Fibroblast of the aortic adventitia (primary cell): ENCODE results near the gene TSPAN14. TPM values are rescaled to one million over a fixed set of nuclear protein-coding genes. Genes with fewer than 3 reads are reported as not detected.

Experiments used
- DNase-seq: peaks from one replicate; pipeline ENCODE4 v3.0.0-alpha.2; 2010; ENCODE audit warnings: low read depth
- H3K4me3 ChIP-seq: 2 replicates; pipeline ENCODE4 v1.5.1; 2011; ENCODE audit warnings: low read depth, mild to moderate bottlenecking, control low read depth, low read length, moderate library complexity
- total RNA-seq: library from RNA; depleted of rRNA; stranded (reverse); fragments of >200 nt; gene quantifications from 2 replicates; pipeline ENCODE4 v1.2.3, GENCODE V29; 2012; ENCODE audit warnings: low replicate concordance
- TF ChIP-seq, protein P1 (sequence below): IDR thresholded peaks from 2 replicates; pipeline ENCODE4 v1.5.1; 2011; ENCODE audit warnings: mild to moderate bottlenecking, low read length, control low read depth, inconsistent platforms; ENCODE audit not compliant: insufficient read depth

TSPAN14 gene
- total RNA-seq, 1 donor = 21.3 TPM

DNA sequence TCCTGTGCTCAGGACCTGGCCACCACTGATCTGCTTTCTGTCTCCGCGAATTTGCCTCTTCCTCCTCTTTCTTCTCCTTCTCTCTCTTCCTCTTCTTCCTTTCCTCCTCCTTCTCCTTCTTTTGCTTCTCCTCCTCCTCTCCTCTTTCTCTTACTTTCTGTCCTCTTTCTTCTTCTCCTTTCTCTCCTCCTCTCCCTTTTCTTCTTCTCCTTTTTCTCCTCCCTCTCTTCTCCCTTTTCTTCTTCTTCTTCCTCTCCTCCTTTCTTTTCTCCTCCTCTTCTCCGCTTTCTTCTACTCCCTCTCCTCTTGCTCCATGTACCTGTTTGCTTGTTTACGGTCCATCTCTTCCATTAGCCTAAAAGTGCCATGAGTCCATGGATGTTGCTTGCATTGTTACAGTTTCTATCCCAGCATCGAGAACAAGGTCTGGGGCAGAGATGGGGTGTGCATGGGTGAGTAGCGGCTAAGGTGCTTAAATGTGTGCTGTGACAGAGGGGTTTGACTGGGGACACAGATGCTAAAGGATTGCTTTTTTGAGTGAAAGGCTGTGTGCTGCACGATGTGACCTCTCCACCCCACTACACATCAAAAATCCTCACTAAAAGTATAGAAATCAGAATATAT is 91.3 kb downstream of the TSPAN14 start:
- TF ChIP-seq, protein P1, sequence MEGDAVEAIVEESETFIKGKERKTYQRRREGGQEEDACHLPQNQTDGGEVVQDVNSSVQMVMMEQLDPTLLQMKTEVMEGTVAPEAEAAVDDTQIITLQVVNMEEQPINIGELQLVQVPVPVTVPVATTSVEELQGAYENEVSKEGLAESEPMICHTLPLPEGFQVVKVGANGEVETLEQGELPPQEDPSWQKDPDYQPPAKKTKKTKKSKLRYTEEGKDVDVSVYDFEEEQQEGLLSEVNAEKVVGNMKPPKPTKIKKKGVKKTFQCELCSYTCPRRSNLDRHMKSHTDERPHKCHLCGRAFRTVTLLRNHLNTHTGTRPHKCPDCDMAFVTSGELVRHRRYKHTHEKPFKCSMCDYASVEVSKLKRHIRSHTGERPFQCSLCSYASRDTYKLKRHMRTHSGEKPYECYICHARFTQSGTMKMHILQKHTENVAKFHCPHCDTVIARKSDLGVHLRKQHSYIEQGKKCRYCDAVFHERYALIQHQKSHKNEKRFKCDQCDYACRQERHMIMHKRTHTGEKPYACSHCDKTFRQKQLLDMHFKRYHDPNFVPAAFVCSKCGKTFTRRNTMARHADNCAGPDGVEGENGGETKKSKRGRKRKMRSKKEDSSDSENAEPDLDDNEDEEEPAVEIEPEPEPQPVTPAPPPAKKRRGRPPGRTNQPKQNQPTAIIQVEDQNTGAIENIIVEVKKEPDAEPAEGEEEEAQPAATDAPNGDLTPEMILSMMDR = no peak
- no peak for DNase-seq
- no peak overlapping the region for H3K4me3 ChIP-seq

DNA sequence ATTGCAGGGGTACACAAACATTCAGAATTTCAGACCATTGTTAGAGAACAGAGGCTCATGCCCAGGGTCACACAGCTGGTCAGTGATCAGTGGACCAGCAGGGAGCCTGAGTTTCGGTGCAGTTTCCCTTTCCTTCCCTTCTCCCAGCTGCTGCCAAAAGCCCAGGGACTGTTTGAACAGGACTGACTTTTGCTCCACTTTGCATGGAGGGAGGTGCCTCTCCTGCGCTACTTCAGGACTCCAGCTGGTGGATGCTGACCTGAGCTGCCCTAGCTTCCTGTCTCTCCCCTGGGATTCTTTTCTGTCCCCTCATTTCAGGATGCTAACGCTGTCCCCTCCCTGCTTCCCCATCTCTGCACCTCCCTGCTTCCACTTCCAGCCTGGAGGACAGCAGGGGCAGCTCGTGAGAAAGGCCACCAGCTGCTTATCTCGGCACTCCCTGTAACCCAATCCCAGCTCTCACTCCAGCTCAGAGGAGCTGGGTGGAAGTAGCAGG is 98.1 kb downstream of the TSPAN14 start:
- H3K4me3 ChIP-seq = no peak overlapping the region
- TF ChIP-seq, protein P1 = no peak
- DNase-seq = no peak

DNA sequence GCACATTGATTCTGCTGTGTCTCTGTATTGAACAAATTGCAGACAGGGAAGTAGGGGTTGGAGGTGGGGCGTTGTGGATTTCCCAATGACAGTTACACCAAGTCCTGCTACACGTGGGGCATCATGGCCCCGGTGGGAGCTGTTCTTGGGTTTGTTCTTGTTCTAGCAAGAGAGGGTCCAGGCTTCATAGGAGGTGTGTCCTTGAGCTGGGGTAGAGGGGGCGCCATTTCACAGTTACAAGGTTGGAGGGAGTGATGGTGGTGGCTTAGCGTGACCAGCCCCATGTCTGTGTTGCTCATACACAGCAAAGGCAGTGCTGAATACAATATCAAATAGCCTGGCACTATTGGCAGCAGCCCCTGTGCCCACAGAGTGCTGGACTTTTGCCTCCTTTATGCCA is 99.3 kb downstream of the TSPAN14 start:
- DNase-seq = no peak
- H3K4me3 ChIP-seq = no peak overlapping the region
- TF ChIP-seq, protein P1 = no peak

DNA sequence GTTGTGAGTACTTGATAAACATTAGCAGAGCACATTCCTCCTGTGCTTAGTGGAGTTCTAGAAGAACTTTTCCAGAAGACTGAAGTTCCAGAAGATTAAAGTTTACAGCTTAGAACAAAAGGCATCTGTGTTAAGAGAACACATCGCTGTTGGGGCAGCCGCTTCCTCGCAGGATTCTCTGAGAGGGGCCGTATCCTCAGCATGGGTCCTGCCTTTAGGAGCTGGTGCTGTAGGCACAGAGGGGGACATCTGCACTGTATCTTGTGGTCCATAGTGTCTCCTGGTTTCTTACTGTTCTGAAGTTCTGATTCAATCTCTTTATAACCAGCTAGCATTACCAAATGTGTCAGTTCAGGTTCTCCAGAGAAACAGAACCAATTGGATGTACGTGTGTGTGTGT is 99.9 kb downstream of the TSPAN14 start:
- no peak overlapping the region for H3K4me3 ChIP-seq
- TF ChIP-seq, protein P1 = no peak
- no peak for DNase-seq

DNA sequence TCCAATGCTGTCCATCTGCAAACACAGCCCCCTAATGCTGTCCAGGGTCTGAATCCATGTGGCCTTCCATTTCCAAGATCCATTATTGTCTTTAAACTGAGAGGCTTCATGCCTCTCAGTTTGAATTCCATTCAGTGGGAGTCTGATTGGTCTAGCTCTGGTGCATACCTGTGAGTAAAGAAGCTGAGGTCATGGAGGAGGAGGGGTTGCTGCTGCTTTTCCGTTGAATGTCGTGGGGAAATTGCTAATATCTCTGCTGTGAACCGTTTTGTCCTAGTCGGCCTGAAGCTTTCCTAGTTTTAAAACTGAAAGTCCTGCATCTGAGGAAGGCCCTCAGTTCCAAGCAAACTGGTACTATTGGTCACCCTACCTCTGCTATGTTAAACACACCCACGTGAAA is 101.3 kb downstream of the TSPAN14 start:
- no peak overlapping the region for H3K4me3 ChIP-seq
- TF ChIP-seq, protein P1 = no peak
- no peak for DNase-seq

DNA sequence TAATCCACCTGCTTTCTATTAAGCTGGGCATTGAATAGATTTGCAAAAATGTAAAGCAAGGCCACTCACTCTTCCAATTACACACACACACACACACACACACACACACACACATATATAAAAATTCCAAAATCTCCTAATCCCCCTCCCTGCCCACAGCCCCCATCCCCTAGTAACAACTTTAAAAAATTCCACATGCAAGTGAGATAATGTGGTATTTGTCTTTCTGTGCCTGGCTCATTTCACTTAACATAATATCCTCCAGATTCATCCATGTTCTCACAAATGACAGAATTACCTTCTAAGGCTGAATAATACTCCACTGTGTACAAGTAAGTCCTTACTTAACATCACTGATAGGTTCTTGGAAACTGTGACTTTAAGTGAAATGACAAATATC is 107.8 kb downstream of the TSPAN14 start:
- TF ChIP-seq, protein P1 = no peak
- no peak overlapping the region for H3K4me3 ChIP-seq
- DNase-seq = no peak

DNA sequence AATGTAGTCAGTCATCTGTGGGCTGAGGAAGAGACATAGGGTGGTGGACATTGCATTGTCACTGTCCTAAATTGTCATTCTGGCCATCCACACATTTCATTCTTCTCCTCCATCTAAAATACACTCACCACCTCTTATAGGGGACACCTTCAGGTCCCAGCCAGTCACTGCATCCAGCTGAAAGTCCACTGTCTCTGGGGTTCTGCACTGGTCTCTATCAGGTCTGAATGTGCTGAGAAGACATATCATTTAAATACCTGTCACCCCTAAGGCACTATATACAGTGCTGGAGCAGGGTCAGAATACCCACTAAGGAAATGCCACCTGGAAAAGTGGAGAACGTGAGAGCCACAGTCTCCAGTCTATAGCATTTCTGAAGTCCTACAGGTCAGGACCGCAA is 113.2 kb downstream of the TSPAN14 start:
- no peak for DNase-seq
- H3K4me3 ChIP-seq = no peak overlapping the region
- TF ChIP-seq, protein P1 = no peak
